ENCODE measurements around the gene EIF4G3. TPM values are rescaled to one million over a fixed set of nuclear protein-coding genes. Genes with fewer than 3 reads are reported as not detected.

The EIF4G3 gene
- total and polyA plus RNA-seq, 2 donors (not counting 1 experiment from before 2014, with no cell fraction given) = 33.6 to 76.0 TPM

GRCh38 chr1:21105807-21106206, 70.9 kb downstream of the EIF4G3 start:
- ChIA-PET POLR2A (no interaction called here), CTCF (interaction anchor here (0.6 kb wide), 1 partner anchor 1331 kb away, joined by 3 read pairs; no protein-coding TSS in a partner anchor)
- no peak overlapping the region for H3K4me3 ChIP-seq (ENCODE audit: control extremely low read depth in 1 of 5, extremely low read depth in 1 of 5, insufficient read depth in 1 of 5, low read depth in 2 of 5, low read length in 4 of 5)
- 95% methylated on average over 2 of the region's 4 CpGs for WGBS (ENCODE audit: insufficient coverage)
- Mint-ChIP-seq H3K27me3 (no peaks in the 10 kb centered on the region), H3K27ac (no peak overlapping the region), H3K9me3 (ENCODE audit: insufficient read depth) (no peaks in the 10 kb centered on the region), H3K4me3 (no peak overlapping the region), H3K4me1 (peaks cover under 1% of the 10 kb centered on the region)
- no peaks in the 10 kb centered on the region for H3K9me3 ChIP-seq (ENCODE audit: control extremely low read depth in 1 of 3, control insufficient read depth in 2 of 3, insufficient read depth in 1 of 3, low read length in 2 of 3)
- no peak overlapping the region for H3K9ac ChIP-seq (ENCODE audit: low read length)
- no peak for ATAC-seq (ENCODE audit: low read depth)
- no peaks in the 10 kb centered on the region for H3K4me1 ChIP-seq (ENCODE audit: control insufficient read depth in 2 of 2, insufficient read depth in 2 of 2, low read length in 2 of 2)
- H4K20me1 ChIP-seq (ENCODE audit: control insufficient read depth, insufficient read depth, low read length, poor library complexity, severe bottlenecking) = no peaks in the 10 kb centered on the region
- DNase-seq = no peak
- intact Hi-C loops (cut with micrococcal nuclease) = no loop called here
- no peak overlapping the region for H3K27ac ChIP-seq (ENCODE audit: low read length in 2 of 2)
- peaks cover 3 to 4% of the 10 kb centered on the region in 2 experiments for H3K36me3 ChIP-seq (replicated peaks in 1 of 2; ENCODE audit: control extremely low read depth in 1 of 2, control insufficient read depth in 1 of 2, extremely low read depth in 1 of 2, insufficient read depth in 2 of 2, low read length in 1 of 2)
- no peak overlapping the region for H3K4me2 ChIP-seq (replicated peaks; ENCODE audit: low read depth, low read length, poor library complexity, severe bottlenecking)
- no peak overlapping the region for H2AFZ ChIP-seq (ENCODE audit: insufficient read depth, low read depth, low read length, poor library complexity, severe bottlenecking)
- no peaks in the 10 kb centered on the region for H3K27me3 ChIP-seq (replicated peaks in 1 of 4; ENCODE audit: control extremely low read depth in 1 of 4, control insufficient read depth in 3 of 4, insufficient read depth in 4 of 4, low read length in 3 of 4)
- TF ChIP-seq EZH2 (IDR thresholded peaks at IDR 0.05; ENCODE audit: borderline replicate concordance, insufficient read depth, low read depth, low read length, poor library complexity, severe bottlenecking) (no peak), CTCF (IDR thresholded peaks at IDR 0.05) (no peak)
- peaks cover 7% of the 10 kb centered on the region for H3K79me2 ChIP-seq (ENCODE audit: control insufficient read depth, insufficient read depth, low read length)

GRCh38 chr1:21104683-21105082, 72.0 kb downstream of the EIF4G3 start:
- WGBS (ENCODE audit: insufficient coverage) = no CpG with 5 or more reads among the region's 3 CpGs
- ChIA-PET CTCF (interaction anchor here (0.6 kb wide), 1 partner anchor 113 kb away, joined by 3 read pairs; no protein-coding TSS in a partner anchor), POLR2A (no interaction called here)
- Histone ChIP-seq H4K20me1 (ENCODE audit: control insufficient read depth, insufficient read depth, low read length, poor library complexity, severe bottlenecking) (no peaks in the 10 kb centered on the region), H3K79me2 (ENCODE audit: control insufficient read depth, insufficient read depth, low read length) (peaks cover 7% of the 10 kb centered on the region), H3K27ac (ENCODE audit: low read length in 2 of 2) (no peak overlapping the region), H3K4me1 (ENCODE audit: control insufficient read depth in 2 of 2, insufficient read depth in 2 of 2, low read length in 2 of 2) (no peaks in the 10 kb centered on the region), H3K9ac (ENCODE audit: low read length) (no peak overlapping the region), H2AFZ (ENCODE audit: insufficient read depth, low read depth, low read length, poor library complexity, severe bottlenecking) (no peak overlapping the region), H3K4me2 (replicated peaks; ENCODE audit: low read depth, low read length, poor library complexity, severe bottlenecking) (no peak overlapping the region), H3K27me3 (replicated peaks in 1 of 4; ENCODE audit: control extremely low read depth in 1 of 4, control insufficient read depth in 3 of 4, insufficient read depth in 4 of 4, low read length in 3 of 4) (no peaks in the 10 kb centered on the region), H3K9me3 (ENCODE audit: control extremely low read depth in 1 of 3, control insufficient read depth in 2 of 3, insufficient read depth in 1 of 3, low read length in 2 of 3) (no peaks in the 10 kb centered on the region), H3K4me3 (ENCODE audit: control extremely low read depth in 1 of 5, extremely low read depth in 1 of 5, insufficient read depth in 1 of 5, low read depth in 2 of 5, low read length in 4 of 5) (no peak overlapping the region), H3K36me3 (replicated peaks in 1 of 2; ENCODE audit: control extremely low read depth in 1 of 2, control insufficient read depth in 1 of 2, extremely low read depth in 1 of 2, insufficient read depth in 2 of 2, low read length in 1 of 2) (peaks cover 3 to 5% of the 10 kb centered on the region in 2 experiments)
- intact Hi-C loops (cut with micrococcal nuclease) = no loop called here
- TF ChIP-seq EZH2 (IDR thresholded peaks at IDR 0.05; ENCODE audit: borderline replicate concordance, insufficient read depth, low read depth, low read length, poor library complexity, severe bottlenecking) (no peak), CTCF (IDR thresholded peaks at IDR 0.05) (no peak)
- peaks cover 2% of the 10 kb centered on the region for H3K4me1 Mint-ChIP-seq
- no peak overlapping the region for H3K4me3 Mint-ChIP-seq
- no peaks in the 10 kb centered on the region for H3K27me3 Mint-ChIP-seq
- ATAC-seq (ENCODE audit: low read depth) (no peak), DNase-seq (no peak)
- H3K27ac Mint-ChIP-seq = no peak overlapping the region
- H3K9me3 Mint-ChIP-seq (ENCODE audit: insufficient read depth) = no peaks in the 10 kb centered on the region
